ENCODE results near the gene NEURL1. TPM values are rescaled to one million over a fixed set of nuclear protein-coding genes. Genes with fewer than 3 reads are reported as not detected.

Gene NEURL1
- polyA plus RNA-seq, 3 donors: 3.0 to 17.2 (median 3.3) TPM

GRCh38 chr10:103620352-103620740 lies 126.8 kb downstream of the NEURL1 start:
- Histone ChIP-seq H3K4me1 (ENCODE audit: control insufficient read depth in 1 of 2, insufficient read depth in 2 of 2, low read length in 2 of 2) (no peaks in the 10 kb centered on the region), H3K4me3 (replicated peaks in 1 of 3; ENCODE audit: low read depth in 2 of 3, low read length in 3 of 3) (no peak overlapping the region), H3K4me2 (replicated peaks; ENCODE audit: extremely low read depth, low read length, poor library complexity, severe bottlenecking) (no peak overlapping the region), H3K36me3 (replicated peaks in 1 of 2; ENCODE audit: control insufficient read depth in 1 of 2, insufficient read depth in 2 of 2, low read length in 2 of 2) (no peaks in the 10 kb centered on the region), H3K79me2 (ENCODE audit: insufficient read depth, low read length) (no peaks in the 10 kb centered on the region), H3K9ac (ENCODE audit: insufficient read depth, low read length, poor library complexity, severe bottlenecking) (no peak overlapping the region), H4K20me1 (ENCODE audit: insufficient read depth, low read length) (no peaks in the 10 kb centered on the region), H2AFZ (ENCODE audit: insufficient read depth, low read depth, low read length, poor library complexity, severe bottlenecking) (no peak overlapping the region), H3K27ac (ENCODE audit: low read depth in 1 of 2, low read length in 2 of 2) (no peak overlapping the region), H3K27me3 (ENCODE audit: control insufficient read depth in 2 of 2, insufficient read depth in 2 of 2, low read length in 2 of 2) (no peaks in the 10 kb centered on the region), H3K9me3 (replicated peaks in 1 of 2; ENCODE audit: control insufficient read depth in 1 of 2, insufficient read depth in 1 of 2, low read length in 2 of 2) (no peaks in the 10 kb centered on the region)
- WGBS (ENCODE audit: insufficient coverage): 40% methylated on average over 5 of the region's 7 CpGs
- H3K9me3 Mint-ChIP-seq: peaks cover 0 to 2% (median 0%) of the 10 kb centered on the region in 7 donors
- no peaks in the 10 kb centered on the region for H3K36me3 Mint-ChIP-seq
- H3K4me1 Mint-ChIP-seq: no peaks in the 10 kb centered on the region
- H3K4me3 Mint-ChIP-seq: no peak overlapping the region
- no peak for DNase-seq
- peaks cover 0 to 7% (median 1%) of the 10 kb centered on the region in 3 donors for H3K27me3 Mint-ChIP-seq (ENCODE audit: low read depth in 3 of 3)
- H3K27ac Mint-ChIP-seq: no peak overlapping the region
- intact Hi-C loops (cut with micrococcal nuclease): no loop called here
- TF ChIP-seq CTCF (IDR thresholded peaks at IDR 0.05): no peak

GRCh38 chr10:103620891-103621782 lies 127.6 kb downstream of the NEURL1 start:
- no peak overlapping the region for H3K27ac Mint-ChIP-seq
- no peak overlapping the region for H2AFZ ChIP-seq (ENCODE audit: insufficient read depth, low read depth, low read length, poor library complexity, severe bottlenecking)
- H3K27me3 ChIP-seq (ENCODE audit: control insufficient read depth in 2 of 2, insufficient read depth in 2 of 2, low read length in 2 of 2): no peaks in the 10 kb centered on the region
- H3K4me3 ChIP-seq (replicated peaks in 1 of 3; ENCODE audit: low read depth in 2 of 3, low read length in 3 of 3): no peak overlapping the region
- no peak for DNase-seq
- intact Hi-C loops (cut with micrococcal nuclease): no loop called here
- H3K9me3 ChIP-seq (replicated peaks in 1 of 2; ENCODE audit: control insufficient read depth in 1 of 2, insufficient read depth in 1 of 2, low read length in 2 of 2): no peaks in the 10 kb centered on the region
- H3K4me1 ChIP-seq (ENCODE audit: control insufficient read depth in 1 of 2, insufficient read depth in 2 of 2, low read length in 2 of 2): no peaks in the 10 kb centered on the region
- no peaks in the 10 kb centered on the region for H3K36me3 ChIP-seq (replicated peaks in 1 of 2; ENCODE audit: control insufficient read depth in 1 of 2, insufficient read depth in 2 of 2, low read length in 2 of 2)
- H3K9me3 Mint-ChIP-seq: peaks cover 0 to 2% (median 0%) of the 10 kb centered on the region in 7 donors
- no peaks in the 10 kb centered on the region for H3K79me2 ChIP-seq (ENCODE audit: insufficient read depth, low read length)
- no peaks in the 10 kb centered on the region for H3K4me1 Mint-ChIP-seq
- H3K4me3 Mint-ChIP-seq: no peak overlapping the region
- 98% methylated on average over 14 of the region's 15 CpGs for WGBS (ENCODE audit: insufficient coverage)
- peaks cover under 1 to 11% (median 1%) of the 10 kb centered on the region in 3 donors for H3K27me3 Mint-ChIP-seq (ENCODE audit: low read depth in 3 of 3)
- no peaks in the 10 kb centered on the region for H3K36me3 Mint-ChIP-seq
- H4K20me1 ChIP-seq (ENCODE audit: insufficient read depth, low read length): no peaks in the 10 kb centered on the region
- no peak for TF ChIP-seq CTCF (IDR thresholded peaks at IDR 0.05)
- no peak overlapping the region for H3K4me2 ChIP-seq (replicated peaks; ENCODE audit: extremely low read depth, low read length, poor library complexity, severe bottlenecking)
- H3K27ac ChIP-seq (ENCODE audit: low read depth in 1 of 2, low read length in 2 of 2): no peak overlapping the region
- no peak overlapping the region for H3K9ac ChIP-seq (ENCODE audit: insufficient read depth, low read length, poor library complexity, severe bottlenecking)
